ACC112 (cell line): ENCODE measurements around the gene LNP1.

Source experiments
- H2AFZ ChIP-seq: fragments of 200-600 bp; sonication (generic); one replicate; pipeline ENCODE4 v1.6.0; 2017; ENCODE audit warnings: antibody characterized with exemption, low read length; ENCODE audit not compliant: unreplicated experiment
- H3K27ac ChIP-seq: fragments of 200-600 bp; sonication (generic); 2 replicates; pipeline ENCODE4 v1.5.1; 2014; ENCODE audit warnings: low read depth, mild to moderate bottlenecking, antibody characterized with exemption, low read length, moderate library complexity
- H3K27me3 ChIP-seq: fragments of 200-600 bp; sonication (generic); 2 replicates; pipeline ENCODE4 v1.6.1; 2014; ENCODE audit warnings: mild to moderate bottlenecking, antibody characterized with exemption, low read length, moderate library complexity, mixed read lengths; ENCODE audit not compliant: insufficient read depth
- H3K36me3 ChIP-seq: fragments of 200-600 bp; sonication (generic); 2 replicates; pipeline ENCODE4 v1.6.1; 2016; ENCODE audit warnings: mild to moderate bottlenecking, antibody characterized with exemption, low read length, moderate library complexity, mixed read lengths; ENCODE audit not compliant: insufficient read depth
- H3K4me1 ChIP-seq: fragments of 200-600 bp; sonication (generic); one replicate; pipeline ENCODE4 v1.6.1; 2016; ENCODE audit warnings: low read length, mixed read lengths; ENCODE audit not compliant: insufficient read depth, unreplicated experiment, control insufficient read depth
- H3K4me3 ChIP-seq: fragments of 200-600 bp; sonication (generic); 2 replicates; pipeline ENCODE4 v1.5.1; 2014; ENCODE audit warnings: mild to moderate bottlenecking, low read depth, low read length
- H3K79me2 ChIP-seq: fragments of 200-600 bp; sonication (generic); one replicate; pipeline ENCODE4 v1.6.0; 2016; ENCODE audit warnings: low read length; ENCODE audit not compliant: control insufficient read depth, unreplicated experiment, insufficient read depth

LNP1 gene

GRCh38 chr3:100480081-100480480 is 78.7 kb downstream of the LNP1 start:
- no peaks in the 10 kb centered on the region for H3K79me2 ChIP-seq

GRCh38 chr3:100482176-100482575 is 80.8 kb downstream of the LNP1 start:
- Histone ChIP-seq H3K4me1 (no peaks in the 10 kb centered on the region), H3K36me3 (no peaks in the 10 kb centered on the region), H3K79me2 (no peaks in the 10 kb centered on the region), H3K4me3 (no peak overlapping the region), H3K27ac (no peak overlapping the region), H3K27me3 (no peaks in the 10 kb centered on the region), H2AFZ (no peak overlapping the region)

More at GRCh38 chr3:100480081-100480480, 78.7 kb downstream of the LNP1 start:
- Histone ChIP-seq H3K4me3 (no peak overlapping the region), H3K27ac (no peak overlapping the region), H3K27me3 (no peaks in the 10 kb centered on the region), H3K36me3 (no peaks in the 10 kb centered on the region), H3K4me1 (no peaks in the 10 kb centered on the region), H2AFZ (no peak overlapping the region)

- H3K4me1 ChIP-seq: no peaks in the 10 kb centered on the region
- no peaks in the 10 kb centered on the region for H3K36me3 ChIP-seq
- H2AFZ ChIP-seq: no peak overlapping the region
- no peak overlapping the region for H3K4me3 ChIP-seq
- no peaks in the 10 kb centered on the region for H3K79me2 ChIP-seq
- H3K27me3 ChIP-seq: no peaks in the 10 kb centered on the region
- H3K27ac ChIP-seq: no peak overlapping the region
These were observed 82.2 kb downstream of the LNP1 start for GRCh38 chr3:100483529-100483928.

DNA sequence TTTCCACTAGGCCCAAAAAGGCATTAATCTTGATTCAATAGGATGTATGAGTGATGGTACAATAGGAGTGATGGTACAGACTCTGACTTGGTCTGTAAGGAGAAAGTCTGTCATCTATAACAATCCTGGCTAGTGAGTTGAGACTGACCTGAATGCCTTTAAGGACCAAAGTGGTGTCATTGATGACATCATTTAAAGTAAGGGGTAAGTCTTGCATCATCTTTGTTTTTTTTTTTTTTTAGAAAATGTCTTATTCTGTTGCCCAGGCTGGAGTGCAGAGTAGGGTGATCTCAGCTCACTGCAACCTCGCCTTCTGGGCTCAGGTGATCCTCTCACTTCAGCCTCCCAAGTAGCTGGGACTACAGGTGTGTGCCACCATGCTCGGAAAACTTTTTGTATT is 85.5 kb downstream of the LNP1 start:
- H3K27me3 ChIP-seq: no peaks in the 10 kb centered on the region
- no peaks in the 10 kb centered on the region for H3K79me2 ChIP-seq
- no peaks in the 10 kb centered on the region for H3K36me3 ChIP-seq
- peaks cover 5% of the 10 kb centered on the region for H3K4me1 ChIP-seq
- no peak overlapping the region for H2AFZ ChIP-seq
- H3K4me3 ChIP-seq: no peak overlapping the region
- no peak overlapping the region for H3K27ac ChIP-seq

DNA sequence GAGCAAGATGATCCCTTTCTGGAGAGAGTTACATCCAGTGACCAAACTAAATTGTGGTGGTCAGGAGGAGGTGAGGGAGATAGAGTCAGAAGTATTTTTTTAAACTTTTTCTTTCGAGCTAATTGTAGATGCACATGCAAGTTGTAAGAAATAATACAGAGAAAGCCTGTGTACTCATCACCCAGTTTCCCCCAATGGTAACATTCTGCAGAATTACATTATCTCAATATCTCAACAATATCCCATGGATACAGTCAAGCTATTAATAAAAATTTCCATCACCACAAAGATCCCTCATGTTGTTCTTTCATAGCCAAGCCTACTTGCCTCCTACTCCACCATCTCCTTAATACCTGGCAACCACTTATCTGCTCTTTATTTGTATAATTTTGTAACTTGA is 87.8 kb downstream of the LNP1 start:
- H3K79me2 ChIP-seq: peaks cover 10% of the 10 kb centered on the region

GRCh38 chr3:100492059-100493006 is 91.0 kb downstream of the LNP1 start, which contains the start of gene TMEM45A:
Gene TMEM45A (plus strand): TSS chr3:100492619. CDS start chr3:100555212, 62,593 bp downstream.
- Histone ChIP-seq H3K79me2 (peaks cover 28% of the 10 kb centered on the region), H3K27ac (peak within 1 kb of the TSS; percentile 93), H3K4me3 (peak within 1 kb of the TSS; percentile 77), H3K27me3 (no peaks in the 10 kb centered on the region), H2AFZ (peak within 1 kb of the TSS; percentile 53), H3K4me1 (peaks cover 30% of the 10 kb centered on the region), H3K36me3 (no peaks in the 10 kb centered on the region)

More for the DNA sequence above, 87.8 kb downstream of the LNP1 start:
- H3K4me3 ChIP-seq: no peak overlapping the region
- H3K27ac ChIP-seq: no peak overlapping the region
- H3K36me3 ChIP-seq: no peaks in the 10 kb centered on the region
- no peaks in the 10 kb centered on the region for H3K27me3 ChIP-seq
- no peak overlapping the region for H2AFZ ChIP-seq
- H3K4me1 ChIP-seq: peaks cover 5% of the 10 kb centered on the region

GRCh38 chr3:100496711-100497261 is 95.4 kb downstream of the LNP1 start:
- H3K27me3 ChIP-seq: no peaks in the 10 kb centered on the region
- no peak overlapping the region for H2AFZ ChIP-seq
- H3K4me1 ChIP-seq: peaks cover 35% of the 10 kb centered on the region
- H3K27ac ChIP-seq: peak overlapping the region; percentile 72
- H3K36me3 ChIP-seq: peaks cover 6% of the 10 kb centered on the region
- peak overlapping the region; percentile 27; the same call in 1 of the 2 replicates for H3K4me3 ChIP-seq
- H3K79me2 ChIP-seq: peaks cover 63% of the 10 kb centered on the region

- H2AFZ ChIP-seq: no peak overlapping the region
- peaks cover 6% of the 10 kb centered on the region for H3K36me3 ChIP-seq
- no peaks in the 10 kb centered on the region for H3K27me3 ChIP-seq
- no peak overlapping the region for H3K4me3 ChIP-seq
- H3K79me2 ChIP-seq: peaks cover 56% of the 10 kb centered on the region
- peaks cover 31% of the 10 kb centered on the region for H3K4me1 ChIP-seq
- no peak overlapping the region for H3K27ac ChIP-seq
These were observed 98.3 kb downstream of the LNP1 start for GRCh38 chr3:100499651-100500050.

DNA sequence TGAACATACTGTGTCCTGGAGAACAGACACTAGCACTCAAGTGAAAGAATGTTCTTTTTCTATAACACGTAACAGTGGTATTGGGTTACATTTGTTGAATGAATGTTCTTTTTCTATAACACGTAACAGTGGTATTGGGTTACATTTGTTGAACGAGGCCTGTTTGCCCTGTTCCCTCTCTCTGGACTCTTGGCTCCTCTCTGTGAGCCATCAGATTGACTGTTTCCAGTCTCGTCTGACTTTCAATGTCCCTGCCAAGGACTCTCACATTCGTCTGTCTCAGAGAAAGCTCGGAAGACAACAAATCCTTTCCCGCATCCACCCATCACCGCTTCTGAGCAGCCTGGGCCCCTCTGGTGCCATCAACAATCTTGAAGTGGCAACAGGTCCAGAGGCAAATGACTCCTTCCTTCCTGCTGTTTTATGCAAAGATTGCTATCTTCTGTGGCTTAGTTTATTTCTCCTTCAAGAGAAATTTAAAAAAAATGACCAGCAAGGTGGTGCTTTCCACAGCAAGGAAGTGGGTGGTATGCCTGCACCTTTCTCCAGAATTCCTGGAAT is 99.1 kb downstream of the LNP1 start:
- Histone ChIP-seq H3K36me3 (peaks cover 6% of the 10 kb centered on the region), H3K4me1 (peaks cover 27% of the 10 kb centered on the region), H3K4me3 (no peak overlapping the region), H2AFZ (no peak overlapping the region), H3K27ac (no peak overlapping the region), H3K79me2 (peaks cover 55% of the 10 kb centered on the region), H3K27me3 (no peaks in the 10 kb centered on the region)

- H3K4me1 ChIP-seq: peaks cover 19% of the 10 kb centered on the region
- no peak overlapping the region for H2AFZ ChIP-seq
- no peaks in the 10 kb centered on the region for H3K27me3 ChIP-seq
- peaks cover 12% of the 10 kb centered on the region for H3K36me3 ChIP-seq
- no peak overlapping the region for H3K4me3 ChIP-seq
- peaks cover 48% of the 10 kb centered on the region for H3K79me2 ChIP-seq
- H3K27ac ChIP-seq: no peak overlapping the region
These were observed 102.1 kb downstream of the LNP1 start for GRCh38 chr3:100503448-100503847.
